ENCODE data around the gene LYZL1. TPM values are rescaled to one million over a fixed set of nuclear protein-coding genes. Genes with fewer than 3 reads are reported as not detected.

Gene LYZL1
- total RNA-seq, 1 donor from 2014 or later, result not detected

DNA sequence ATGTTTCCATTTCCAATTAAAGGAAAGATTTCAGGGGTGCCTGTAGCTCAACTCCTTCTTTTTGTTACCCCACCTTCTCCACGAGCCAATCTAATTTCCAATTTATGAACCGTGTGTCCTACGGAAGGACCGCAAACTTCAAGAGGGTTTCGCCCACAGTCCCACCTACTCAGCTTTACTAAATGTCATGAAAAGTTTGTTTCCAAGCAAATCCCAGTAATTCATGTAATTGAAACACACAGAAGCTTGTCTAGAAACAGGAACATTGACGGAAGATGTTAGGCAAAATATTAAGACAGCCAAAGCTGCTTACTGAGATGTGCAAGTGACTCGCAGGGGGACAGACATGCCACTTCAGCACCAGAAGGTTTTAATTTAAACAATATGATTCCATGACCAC is 32.9 kb upstream of the LYZL1 start:
- H3K9me3 ChIP-seq (ENCODE audit: low read depth), result no peaks in the 10 kb centered on the region
- no peaks in the 10 kb centered on the region for H3K79me2 ChIP-seq (ENCODE audit: low read depth)
- Mint-ChIP-seq H3K27ac (no peak overlapping the region), H3K36me3 (no peaks in the 10 kb centered on the region), H3K4me3 (no peak overlapping the region), H3K4me1 (peaks cover 46% of the 10 kb centered on the region), H3K9me3 (peaks cover 7% of the 10 kb centered on the region), H3K27me3 (ENCODE audit: insufficient read depth, low read depth) (peaks cover 5% of the 10 kb centered on the region)
- H3K27ac ChIP-seq, result no peak overlapping the region
- no peak overlapping the region for H3K4me2 ChIP-seq
- DNase-seq (ENCODE audit: low spot score), result no peak
- no peak for TF ChIP-seq EZH2 (IDR thresholded peaks at IDR 0.05)
- TF ChIP-seq, protein P1, sequence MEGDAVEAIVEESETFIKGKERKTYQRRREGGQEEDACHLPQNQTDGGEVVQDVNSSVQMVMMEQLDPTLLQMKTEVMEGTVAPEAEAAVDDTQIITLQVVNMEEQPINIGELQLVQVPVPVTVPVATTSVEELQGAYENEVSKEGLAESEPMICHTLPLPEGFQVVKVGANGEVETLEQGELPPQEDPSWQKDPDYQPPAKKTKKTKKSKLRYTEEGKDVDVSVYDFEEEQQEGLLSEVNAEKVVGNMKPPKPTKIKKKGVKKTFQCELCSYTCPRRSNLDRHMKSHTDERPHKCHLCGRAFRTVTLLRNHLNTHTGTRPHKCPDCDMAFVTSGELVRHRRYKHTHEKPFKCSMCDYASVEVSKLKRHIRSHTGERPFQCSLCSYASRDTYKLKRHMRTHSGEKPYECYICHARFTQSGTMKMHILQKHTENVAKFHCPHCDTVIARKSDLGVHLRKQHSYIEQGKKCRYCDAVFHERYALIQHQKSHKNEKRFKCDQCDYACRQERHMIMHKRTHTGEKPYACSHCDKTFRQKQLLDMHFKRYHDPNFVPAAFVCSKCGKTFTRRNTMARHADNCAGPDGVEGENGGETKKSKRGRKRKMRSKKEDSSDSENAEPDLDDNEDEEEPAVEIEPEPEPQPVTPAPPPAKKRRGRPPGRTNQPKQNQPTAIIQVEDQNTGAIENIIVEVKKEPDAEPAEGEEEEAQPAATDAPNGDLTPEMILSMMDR (IDR thresholded peaks at IDR 0.05), result no peak
- no peak for TF ChIP-seq EZH2phosphoT487 (IDR thresholded peaks at IDR 0.05)
- peaks cover 9% of the 10 kb centered on the region for H3K27me3 ChIP-seq
- H3K4me1 ChIP-seq, result peaks cover 19% of the 10 kb centered on the region
- H3K36me3 ChIP-seq, result no peaks in the 10 kb centered on the region
- no peak overlapping the region for H2AFZ ChIP-seq (replicated peaks)
- no peak overlapping the region for H3K9ac ChIP-seq
- peaks cover 16% of the 10 kb centered on the region for H3F3A ChIP-seq (ENCODE audit: low read depth)
- H3K4me3 ChIP-seq, result no peak overlapping the region
- H4K20me1 ChIP-seq (ENCODE audit: low read depth), result no peaks in the 10 kb centered on the region

- Histone ChIP-seq H3K79me2 (ENCODE audit: low read depth) (no peaks in the 10 kb centered on the region), H3K9ac (no peak overlapping the region), H3K4me1 (peaks cover 19% of the 10 kb centered on the region), H3F3A (ENCODE audit: low read depth) (peaks cover 16% of the 10 kb centered on the region), H3K4me2 (no peak overlapping the region), H3K9me3 (ENCODE audit: low read depth) (no peaks in the 10 kb centered on the region), H3K36me3 (no peaks in the 10 kb centered on the region), H4K20me1 (ENCODE audit: low read depth) (no peaks in the 10 kb centered on the region), H3K27ac (no peak overlapping the region), H3K4me3 (no peak overlapping the region), H3K27me3 (peaks cover 9% of the 10 kb centered on the region), H2AFZ (replicated peaks) (no peak overlapping the region)
- TF ChIP-seq EZH2phosphoT487 (IDR thresholded peaks at IDR 0.05) (no peak), EZH2 (IDR thresholded peaks at IDR 0.05) (no peak)
- TF ChIP-seq, protein P1 (IDR thresholded peaks at IDR 0.05), result no peak
- Mint-ChIP-seq H3K4me3 (no peak overlapping the region), H3K36me3 (no peaks in the 10 kb centered on the region), H3K27ac (no peak overlapping the region), H3K9me3 (peaks cover 7% of the 10 kb centered on the region), H3K4me1 (peaks cover 46% of the 10 kb centered on the region), H3K27me3 (ENCODE audit: insufficient read depth, low read depth) (peaks cover 8% of the 10 kb centered on the region)
- DNase-seq (ENCODE audit: low spot score), result no peak
These were observed 32.3 kb upstream of the LYZL1 start for GRCh38 chr10:29256586-29256985.

DNA sequence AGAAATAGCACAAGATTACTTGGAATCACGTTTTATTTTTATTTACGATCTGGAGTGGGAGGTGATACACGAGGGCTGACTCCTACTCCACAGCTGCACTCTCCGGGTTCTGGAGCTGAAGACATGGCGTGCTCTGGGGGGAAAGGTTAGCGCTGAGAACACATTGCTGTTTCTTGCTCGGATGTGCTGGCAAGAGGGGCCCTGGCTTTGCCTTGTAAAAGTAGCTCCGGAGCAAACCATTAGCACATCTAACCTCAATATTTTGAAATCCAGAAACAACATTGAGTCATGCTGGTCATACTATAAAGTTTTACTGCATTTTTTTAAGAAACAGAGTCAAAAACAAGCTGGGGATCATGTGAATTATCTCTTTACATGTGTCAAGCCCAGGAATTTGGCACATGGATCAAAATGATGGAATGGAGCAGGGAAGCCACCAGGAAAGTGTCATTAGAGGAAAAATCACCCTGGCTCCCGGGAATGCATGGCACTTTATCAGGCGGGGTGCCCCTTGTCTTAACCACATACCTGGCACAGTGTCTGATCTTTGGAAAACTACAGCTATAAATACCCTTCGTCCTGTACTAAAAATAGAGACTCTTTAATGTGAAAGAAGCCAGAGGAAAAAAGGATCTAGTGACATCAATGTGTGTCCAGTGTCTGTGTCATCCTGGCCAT is 31.6 kb upstream of the LYZL1 start:
- H3K9me3 Mint-ChIP-seq, result peaks cover 7% of the 10 kb centered on the region
- H3K27ac ChIP-seq, result no peak overlapping the region
- no peak overlapping the region for H3K9ac ChIP-seq
- H3F3A ChIP-seq (ENCODE audit: low read depth), result peaks cover 16% of the 10 kb centered on the region
- H3K4me2 ChIP-seq, result no peak overlapping the region
- no peak overlapping the region for H3K27ac Mint-ChIP-seq
- no peaks in the 10 kb centered on the region for H3K79me2 ChIP-seq (ENCODE audit: low read depth)
- H3K27me3 Mint-ChIP-seq (ENCODE audit: insufficient read depth, low read depth), result peaks cover 7% of the 10 kb centered on the region
- no peaks in the 10 kb centered on the region for H3K36me3 Mint-ChIP-seq
- no peaks in the 10 kb centered on the region for H3K36me3 ChIP-seq
- H3K4me1 Mint-ChIP-seq, result peaks cover 46% of the 10 kb centered on the region
- H2AFZ ChIP-seq (replicated peaks), result no peak overlapping the region
- no peak overlapping the region for H3K4me3 Mint-ChIP-seq
- H3K4me1 ChIP-seq, result peaks cover 19% of the 10 kb centered on the region
- H3K27me3 ChIP-seq, result peaks cover 9% of the 10 kb centered on the region
- H3K4me3 ChIP-seq, result no peak overlapping the region
- TF ChIP-seq, protein P1 (IDR thresholded peaks at IDR 0.05), result no peak
- DNase-seq (ENCODE audit: low spot score), result no peak
- H3K9me3 ChIP-seq (ENCODE audit: low read depth), result no peaks in the 10 kb centered on the region
- H4K20me1 ChIP-seq (ENCODE audit: low read depth), result no peaks in the 10 kb centered on the region

All from neural progenitor cell (in vitro differentiated cells).